Transverse colon (tissue), 4 donors: ENCODE results near the gene GALNT12.

Source experiments
- CTCF ChIP-seq, 5 experiments: fragments of 200-600 bp in 3 of 5; fragments of 450-650 bp in 2 of 5; sonication (generic) in 3 of 5; IDR thresholded peaks; 1 replicate in 2 of 5; 2 replicates in 3 of 5; pipeline ENCODE4 v1.5.1; 2016 to 2017; ENCODE audit warnings: antibody characterized with exemption in 5 of 5, inconsistent platforms in 3 of 5, mild to moderate bottlenecking in 2 of 5, moderate library complexity in 1 of 5
- EP300 ChIP-seq: sonication (generic); formaldehyde crosslinking; IDR thresholded peaks from one replicate; pipeline ENCODE4 v1.6.1; 2017; ENCODE audit warnings: antibody characterized with exemption, low read depth
- POLR2AphosphoS5 ChIP-seq, 3 donors: sonication (generic); formaldehyde crosslinking; IDR thresholded peaks; one replicate each; pipeline ENCODE4 v1.6.1; 2016; ENCODE audit warnings: antibody characterized with exemption in 3 of 3

GRCh38 chr9:98846879-98847278, 39.4 kb downstream of the GALNT12 start:
- TF ChIP-seq POLR2AphosphoS5 (IDR thresholded peaks at IDR 0.05) (no peak), EP300 (no peak), CTCF (IDR thresholded peaks at IDR 0.05) (no peak)
